GM12878 (cell line): ENCODE data around the gene MNT.

ENCODE experiments used
- ATF3 ChIP-seq: IDR thresholded peaks from 2 replicates; pipeline ENCODE4 v1.6.1; 2011; ENCODE audit warnings: low read depth, mild to moderate bottlenecking, low read length, moderate library complexity, borderline replicate concordance; ENCODE audit errors: extremely low read depth
- CTCF ChIP-seq, 3 experiments: IDR thresholded peaks in 2 of 3; conservative IDR thresholded peaks in 1 of 3; 2 replicates each; pipeline ENCODE4 v1.5.1; 2011; ENCODE audit warnings: low read depth in 3 of 3, low read length in 3 of 3, mild to moderate bottlenecking in 3 of 3, control low read depth in 2 of 3, moderate library complexity in 2 of 3, inconsistent platforms in 1 of 3, mixed read lengths in 1 of 3; ENCODE audit not compliant: control insufficient read depth in 2 of 3, insufficient read depth in 1 of 3; ENCODE audit errors: extremely low read depth in 1 of 3
- EZH2 ChIP-seq: IDR thresholded peaks from 2 replicates; pipeline ENCODE4 v1.6.1; 2012; ENCODE audit warnings: low read depth, mild to moderate bottlenecking, control low read depth, inconsistent platforms, low read length, borderline replicate concordance; ENCODE audit not compliant: control insufficient read depth
- JUND ChIP-seq: IDR thresholded peaks from 2 replicates; pipeline ENCODE4 v1.6.1; 2012; ENCODE audit warnings: low read depth, mild to moderate bottlenecking, low read length, improper control_type of control experiment, moderate library complexity
- NR2F1 ChIP-seq: fragments of 450-650 bp; conservative IDR thresholded peaks from 2 replicates; pipeline ENCODE4 v1.6.1; 2017; ENCODE audit warnings: mild to moderate bottlenecking
- SIN3A ChIP-seq: IDR thresholded peaks from 2 replicates; pipeline ENCODE4 v1.6.1; 2012; ENCODE audit warnings: low read depth, low read length, improper control_type of control experiment

GRCh38 chr17:2435862-2436261 lies 35.0 kb upstream of the MNT start:
- TF ChIP-seq NR2F1: no peak
- TF ChIP-seq CTCF (IDR thresholded peaks at IDR 0.05 in 2 of 3, conservative IDR thresholded peaks at IDR 0.05 in 1 of 3; ENCODE audit: control insufficient read depth in 2 of 3, extremely low read depth in 1 of 3, insufficient read depth in 1 of 3, low read depth in 3 of 3, low read length in 3 of 3): no peak
- TF ChIP-seq EZH2: no peak
- no peak for TF ChIP-seq JUND
- no peak for TF ChIP-seq SIN3A
- TF ChIP-seq ATF3: no peak
